Measurements from ENCODE around the gene ANKMY1. TPM values are rescaled to one million over a fixed set of nuclear protein-coding genes. Genes with fewer than 3 reads are reported as not detected.

The ANKMY1 gene
- polyA plus RNA-seq, 3 donors = 2.1 to 22.9 (median 2.9) TPM

GRCh38 chr2:240505910-240506309 lies 51.9 kb downstream of the ANKMY1 start:
- no peak for DNase-seq
- no peaks in the 10 kb centered on the region for H3K79me2 ChIP-seq (ENCODE audit: insufficient read depth, low read length)
- Mint-ChIP-seq H3K9me3 (no peaks in the 10 kb centered on the region), H3K4me3 (no peak overlapping the region), H3K4me1 (no peaks in the 10 kb centered on the region), H3K27me3 (ENCODE audit: low read depth in 3 of 3) (peaks cover 0 to 1% (median 0%) of the 10 kb centered on the region in 3 donors), H3K27ac (no peak overlapping the region), H3K36me3 (peaks cover 27 to 30% of the 10 kb centered on the region in 2 donors)
- H3K4me1 ChIP-seq (ENCODE audit: control insufficient read depth in 1 of 2, insufficient read depth in 2 of 2, low read length in 2 of 2) = no peaks in the 10 kb centered on the region
- H3K9me3 ChIP-seq (replicated peaks in 1 of 2; ENCODE audit: control insufficient read depth in 1 of 2, insufficient read depth in 1 of 2, low read length in 2 of 2) = no peaks in the 10 kb centered on the region
- intact Hi-C loops (cut with micrococcal nuclease) = no loop called here
- H2AFZ ChIP-seq (ENCODE audit: insufficient read depth, low read depth, low read length, poor library complexity, severe bottlenecking) = no peak overlapping the region
- H3K27me3 ChIP-seq (ENCODE audit: control insufficient read depth in 2 of 2, insufficient read depth in 2 of 2, low read length in 2 of 2) = no peaks in the 10 kb centered on the region
- no peaks in the 10 kb centered on the region for H4K20me1 ChIP-seq (ENCODE audit: insufficient read depth, low read length)
- no peak overlapping the region for H3K4me2 ChIP-seq (replicated peaks; ENCODE audit: extremely low read depth, low read length, poor library complexity, severe bottlenecking)
- H3K9ac ChIP-seq (ENCODE audit: insufficient read depth, low read length, poor library complexity, severe bottlenecking) = no peak overlapping the region
- H3K4me3 ChIP-seq (replicated peaks in 1 of 3; ENCODE audit: low read depth in 2 of 3, low read length in 3 of 3) = no peak overlapping the region
- H3K27ac ChIP-seq (ENCODE audit: low read depth in 1 of 2, low read length in 2 of 2) = no peak overlapping the region
- peaks cover 0 to 6% of the 10 kb centered on the region in 2 donors for H3K36me3 ChIP-seq (replicated peaks in 1 of 2; ENCODE audit: control insufficient read depth in 1 of 2, insufficient read depth in 2 of 2, low read length in 2 of 2)
- WGBS (ENCODE audit: insufficient coverage) = 97% methylated on average over 13 of the region's 14 CpGs
- no peak for TF ChIP-seq CTCF (IDR thresholded peaks at IDR 0.05)

- Mint-ChIP-seq H3K9me3 (peaks cover 0 to 2% (median 0%) of the 10 kb centered on the region in 7 donors), H3K27me3 (ENCODE audit: low read depth in 3 of 3) (peaks cover 0 to 1% (median 0%) of the 10 kb centered on the region in 3 donors), H3K27ac (no peak overlapping the region), H3K4me3 (no peak overlapping the region), H3K4me1 (no peaks in the 10 kb centered on the region), H3K36me3 (peaks cover 27 to 38% of the 10 kb centered on the region in 2 donors)
- Histone ChIP-seq H2AFZ (ENCODE audit: insufficient read depth, low read depth, low read length, poor library complexity, severe bottlenecking) (no peak overlapping the region), H3K4me2 (replicated peaks; ENCODE audit: extremely low read depth, low read length, poor library complexity, severe bottlenecking) (no peak overlapping the region), H4K20me1 (ENCODE audit: insufficient read depth, low read length) (no peaks in the 10 kb centered on the region), H3K27ac (ENCODE audit: low read depth in 1 of 2, low read length in 2 of 2) (no peak overlapping the region), H3K4me1 (ENCODE audit: control insufficient read depth in 1 of 2, insufficient read depth in 2 of 2, low read length in 2 of 2) (no peaks in the 10 kb centered on the region), H3K79me2 (ENCODE audit: insufficient read depth, low read length) (no peaks in the 10 kb centered on the region), H3K27me3 (ENCODE audit: control insufficient read depth in 2 of 2, insufficient read depth in 2 of 2, low read length in 2 of 2) (no peaks in the 10 kb centered on the region), H3K9me3 (replicated peaks in 1 of 2; ENCODE audit: control insufficient read depth in 1 of 2, insufficient read depth in 1 of 2, low read length in 2 of 2) (no peaks in the 10 kb centered on the region), H3K4me3 (replicated peaks in 1 of 3; ENCODE audit: low read depth in 2 of 3, low read length in 3 of 3) (no peak overlapping the region), H3K36me3 (replicated peaks in 1 of 2; ENCODE audit: control insufficient read depth in 1 of 2, insufficient read depth in 2 of 2, low read length in 2 of 2) (peaks cover 4 to 17% of the 10 kb centered on the region in 2 donors), H3K9ac (ENCODE audit: insufficient read depth, low read length, poor library complexity, severe bottlenecking) (no peak overlapping the region)
- intact Hi-C loops (cut with micrococcal nuclease) = no loop called here
- no peak for DNase-seq
- 98% methylated on average over 5 of the region's 7 CpGs for WGBS (ENCODE audit: insufficient coverage)
- no peak for TF ChIP-seq CTCF (IDR thresholded peaks at IDR 0.05)
Observed at GRCh38 chr2:240503848-240504247, 53.9 kb downstream of the ANKMY1 start.

All from CD14-positive monocyte (primary cell).